SK-N-SH treated with all-trans-retinoic acid at 6 μM for 48 hours (cell line): Measurements from ENCODE around the gene MYO9A.

Experiments used
- GLIS3 ChIP-seq: fragments of 250-450 bp; sonication (Bioruptor Pico); IDR thresholded peaks from 2 replicates; pipeline ENCODE4 v1.5.0; 2020; ENCODE audit warnings: mild to moderate bottlenecking, moderate library complexity
- ISL1 ChIP-seq: fragments of 250-450 bp; sonication (Bioruptor Pico); IDR thresholded peaks from 2 replicates; pipeline ENCODE4 v2.1.2; 2022; ENCODE audit warnings: mild to moderate bottlenecking, moderate library complexity
- OSR1 ChIP-seq: fragments of 250-450 bp; sonication (Bioruptor Pico); IDR thresholded peaks from 2 replicates; pipeline ENCODE4 v1.8.0; 2022; ENCODE audit warnings: moderate library complexity, mild to moderate bottlenecking, inconsistent platforms
- RARB ChIP-seq: fragments of 250-450 bp; sonication (Bioruptor Pico); IDR thresholded peaks from 2 replicates; pipeline ENCODE4 v1.8.0; 2021; ENCODE audit warnings: mild to moderate bottlenecking, moderate library complexity
- SNAI2 ChIP-seq: fragments of 250-450 bp; sonication (Bioruptor Pico); IDR thresholded peaks from 2 replicates; pipeline ENCODE4 v1.5.0; 2020; ENCODE audit warnings: mild to moderate bottlenecking, moderate library complexity
- ZFP30 ChIP-seq: fragments of 450-650 bp; formaldehyde crosslinking; IDR thresholded peaks from 2 replicates; pipeline ENCODE4 v1.5.0; 2022; ENCODE audit warnings: mild to moderate bottlenecking, moderate library complexity
- ZNF565 ChIP-seq: fragments of 450-650 bp; formaldehyde crosslinking; conservative IDR thresholded peaks from 2 replicates; pipeline ENCODE4 v1.5.0; 2020; ENCODE audit warnings: low read depth, mild to moderate bottlenecking, moderate library complexity
- ZNF8 ChIP-seq: fragments of 450-650 bp; formaldehyde crosslinking; IDR thresholded peaks from 2 replicates; pipeline ENCODE4 v1.5.0; 2020; ENCODE audit warnings: mild to moderate bottlenecking, moderate library complexity
- TF ChIP-seq, protein P1 (sequence below): fragments of 250-450 bp; sonication (Bioruptor Pico); IDR thresholded peaks from 2 replicates; pipeline ENCODE4 v1.8.0; 2021; ENCODE audit warnings: low read depth, mild to moderate bottlenecking, moderate library complexity, borderline replicate concordance
- TF ChIP-seq, protein P2 (sequence below): fragments of 250-450 bp; sonication (Bioruptor Pico); IDR thresholded peaks from 2 replicates; pipeline ENCODE4 v1.5.1; 2020; ENCODE audit warnings: low read depth, mild to moderate bottlenecking, moderate library complexity
- TF ChIP-seq, protein P3 (sequence below): fragments of 250-450 bp; sonication (Bioruptor Pico); IDR thresholded peaks from 2 replicates; pipeline ENCODE4 v1.8.0; 2020; ENCODE audit warnings: mild to moderate bottlenecking, moderate library complexity, borderline replicate concordance

DNA sequence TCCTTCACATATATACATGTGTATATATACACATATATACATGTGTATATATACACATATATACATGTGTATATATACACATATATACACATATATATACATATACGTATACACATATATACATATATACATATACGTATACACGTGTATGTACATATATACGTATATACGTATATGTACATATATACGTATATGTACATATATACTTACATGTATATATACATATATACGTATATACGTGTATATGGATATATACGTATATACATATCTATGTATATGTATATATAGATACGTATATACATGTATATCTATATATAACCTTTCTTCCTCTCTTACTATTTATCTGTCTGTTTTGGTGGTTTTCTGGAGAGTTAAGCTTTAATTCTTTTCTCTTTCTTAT, 192.8 kb downstream of the MYO9A start:
- no peak for TF ChIP-seq RARB (CRISPR knock-in tag)
- TF ChIP-seq ZNF8 (CRISPR knock-in tag) = no peak
- TF ChIP-seq ZFP30 (CRISPR knock-in tag) = no peak
- TF ChIP-seq, protein P1, sequence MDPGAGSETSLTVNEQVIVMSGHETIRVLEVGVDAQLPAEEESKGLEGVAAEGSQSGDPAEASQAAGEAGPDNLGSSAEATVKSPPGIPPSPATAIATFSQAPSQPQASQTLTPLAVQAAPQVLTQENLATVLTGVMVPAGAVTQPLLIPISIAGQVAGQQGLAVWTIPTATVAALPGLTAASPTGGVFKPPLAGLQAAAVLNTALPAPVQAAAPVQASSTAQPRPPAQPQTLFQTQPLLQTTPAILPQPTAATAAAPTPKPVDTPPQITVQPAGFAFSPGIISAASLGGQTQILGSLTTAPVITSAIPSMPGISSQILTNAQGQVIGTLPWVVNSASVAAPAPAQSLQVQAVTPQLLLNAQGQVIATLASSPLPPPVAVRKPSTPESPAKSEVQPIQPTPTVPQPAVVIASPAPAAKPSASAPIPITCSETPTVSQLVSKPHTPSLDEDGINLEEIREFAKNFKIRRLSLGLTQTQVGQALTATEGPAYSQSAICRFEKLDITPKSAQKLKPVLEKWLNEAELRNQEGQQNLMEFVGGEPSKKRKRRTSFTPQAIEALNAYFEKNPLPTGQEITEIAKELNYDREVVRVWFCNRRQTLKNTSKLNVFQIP (CRISPR knock-in tag) = no peak
- TF ChIP-seq, protein P2, sequence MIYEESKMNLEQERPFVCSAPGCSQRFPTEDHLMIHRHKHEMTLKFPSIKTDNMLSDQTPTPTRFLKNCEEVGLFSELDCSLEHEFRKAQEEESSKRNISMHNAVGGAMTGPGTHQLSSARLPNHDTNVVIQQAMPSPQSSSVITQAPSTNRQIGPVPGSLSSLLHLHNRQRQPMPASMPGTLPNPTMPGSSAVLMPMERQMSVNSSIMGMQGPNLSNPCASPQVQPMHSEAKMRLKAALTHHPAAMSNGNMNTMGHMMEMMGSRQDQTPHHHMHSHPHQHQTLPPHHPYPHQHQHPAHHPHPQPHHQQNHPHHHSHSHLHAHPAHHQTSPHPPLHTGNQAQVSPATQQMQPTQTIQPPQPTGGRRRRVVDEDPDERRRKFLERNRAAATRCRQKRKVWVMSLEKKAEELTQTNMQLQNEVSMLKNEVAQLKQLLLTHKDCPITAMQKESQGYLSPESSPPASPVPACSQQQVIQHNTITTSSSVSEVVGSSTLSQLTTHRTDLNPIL (CRISPR knock-in tag) = no peak
- no peak for TF ChIP-seq OSR1 (CRISPR knock-in tag)
- TF ChIP-seq ISL1 (CRISPR knock-in tag) = no peak
- TF ChIP-seq, protein P3, sequence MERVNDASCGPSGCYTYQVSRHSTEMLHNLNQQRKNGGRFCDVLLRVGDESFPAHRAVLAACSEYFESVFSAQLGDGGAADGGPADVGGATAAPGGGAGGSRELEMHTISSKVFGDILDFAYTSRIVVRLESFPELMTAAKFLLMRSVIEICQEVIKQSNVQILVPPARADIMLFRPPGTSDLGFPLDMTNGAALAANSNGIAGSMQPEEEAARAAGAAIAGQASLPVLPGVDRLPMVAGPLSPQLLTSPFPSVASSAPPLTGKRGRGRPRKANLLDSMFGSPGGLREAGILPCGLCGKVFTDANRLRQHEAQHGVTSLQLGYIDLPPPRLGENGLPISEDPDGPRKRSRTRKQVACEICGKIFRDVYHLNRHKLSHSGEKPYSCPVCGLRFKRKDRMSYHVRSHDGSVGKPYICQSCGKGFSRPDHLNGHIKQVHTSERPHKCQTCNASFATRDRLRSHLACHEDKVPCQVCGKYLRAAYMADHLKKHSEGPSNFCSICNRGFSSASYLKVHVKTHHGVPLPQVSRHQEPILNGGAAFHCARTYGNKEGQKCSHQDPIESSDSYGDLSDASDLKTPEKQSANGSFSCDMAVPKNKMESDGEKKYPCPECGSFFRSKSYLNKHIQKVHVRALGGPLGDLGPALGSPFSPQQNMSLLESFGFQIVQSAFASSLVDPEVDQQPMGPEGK (CRISPR knock-in tag) = no peak
- no peak for TF ChIP-seq ZNF565 (CRISPR knock-in tag)
- no peak for TF ChIP-seq GLIS3 (CRISPR knock-in tag)
- no peak for TF ChIP-seq SNAI2 (CRISPR knock-in tag)
